OCI-LY3 (cell line): ENCODE results near the gene ST8SIA1.

Experiments used
- H2AFZ ChIP-seq: fragments of 200-600, 300-600 bp; shearing (Covaris generic); 2 replicates; pipeline ENCODE4 v1.6.0; 2014; ENCODE audit warnings: antibody characterized with exemption, low read depth, low read length
- H3K27ac ChIP-seq: fragments of 200-600, 300-600 bp; sonication (generic); 2 replicates; pipeline ENCODE4 v1.5.1; 2014; ENCODE audit warnings: mild to moderate bottlenecking, low read length, moderate library complexity, mixed read lengths
- H3K27me3 ChIP-seq: fragments of 200-600, 300-600 bp; sonication (generic); 2 replicates; pipeline ENCODE4 v1.6.1; 2014; ENCODE audit warnings: low read depth, low read length, mixed read lengths
- H3K36me3 ChIP-seq: fragments of 200-600, 300-600 bp; sonication (generic); replicated peaks from 2 replicates; pipeline ENCODE3; 2014; ENCODE audit warnings: low read depth, low read length, mixed read lengths
- H3K4me1 ChIP-seq: fragments of 300-600, 200-600 bp; sonication (generic); 2 replicates; pipeline ENCODE4 v1.6.1; 2014; ENCODE audit warnings: low read length, mixed read lengths
- H3K4me2 ChIP-seq: fragments of 200-600, 300-600 bp; sonication (generic); 2 replicates; pipeline ENCODE4 v1.6.1; 2014; ENCODE audit warnings: low read length, mixed read lengths
- H3K4me3 ChIP-seq: fragments of 300-600, 200-600 bp; sonication (generic); 2 replicates; pipeline ENCODE4 v1.5.1; 2014; ENCODE audit warnings: antibody characterized with exemption, mild to moderate bottlenecking, low read length, moderate library complexity
- H3K79me2 ChIP-seq: fragments of 300-600, 200-600 bp; shearing (Covaris generic); 2 replicates; pipeline ENCODE4 v1.6.1; 2014; ENCODE audit warnings: mild to moderate bottlenecking, low read length, mixed read lengths
- H3K9ac ChIP-seq: fragments of 300-600, 200-600 bp; shearing (Covaris generic); 2 replicates; pipeline ENCODE4 v1.6.0; 2014; ENCODE audit warnings: mild to moderate bottlenecking, low read length, moderate library complexity
- H3K9me3 ChIP-seq: fragments of 200-600, 300-600 bp; shearing (Covaris generic); 2 replicates; pipeline ENCODE4 v1.6.1; 2014; ENCODE audit warnings: low read length, mixed read lengths; ENCODE audit not compliant: insufficient read depth
- H4K20me1 ChIP-seq: fragments of 200-600, 300-600 bp; sonication (generic); 2 replicates; pipeline ENCODE4 v1.6.1; 2016; ENCODE audit warnings: low read length, mixed read lengths; ENCODE audit not compliant: insufficient read depth
- CTCF ChIP-seq: fragments of 200-600, 300-600 bp; sonication (generic); IDR thresholded peaks from 2 replicates; pipeline ENCODE4 v1.5.1; 2014; ENCODE audit warnings: antibody characterized with exemption, low read length, low read depth
- EZH2phosphoT487 ChIP-seq: fragments of 200-600 bp; shearing (Covaris generic); IDR thresholded peaks from 2 replicates; pipeline ENCODE4 v1.6.1; 2018; ENCODE audit warnings: antibody characterized with exemption, mixed run types, low read depth

Gene ST8SIA1

GRCh38 chr12:22289250-22289649 lies 45.3 kb downstream of the ST8SIA1 start:
- Histone ChIP-seq H3K36me3 (no peaks in the 10 kb centered on the region), H3K27ac (no peak overlapping the region), H4K20me1 (no peaks in the 10 kb centered on the region), H3K9ac (no peak overlapping the region), H3K79me2 (no peaks in the 10 kb centered on the region), H3K4me2 (no peak overlapping the region), H3K4me3 (no peak overlapping the region), H2AFZ (no peak overlapping the region), H3K4me1 (no peaks in the 10 kb centered on the region), H3K9me3 (no peaks in the 10 kb centered on the region), H3K27me3 (no peaks in the 10 kb centered on the region)
- no peak for TF ChIP-seq CTCF
- TF ChIP-seq EZH2phosphoT487: no peak

GRCh38 chr12:22287776-22288621 lies 46.5 kb downstream of the ST8SIA1 start:
- no peak overlapping the region for H3K9ac ChIP-seq
- H3K27me3 ChIP-seq: no peaks in the 10 kb centered on the region
- H3K27ac ChIP-seq: no peak overlapping the region
- H3K4me1 ChIP-seq: no peaks in the 10 kb centered on the region
- no peaks in the 10 kb centered on the region for H3K36me3 ChIP-seq
- no peaks in the 10 kb centered on the region for H3K9me3 ChIP-seq
- no peak overlapping the region for H3K4me2 ChIP-seq
- no peak for TF ChIP-seq CTCF
- TF ChIP-seq EZH2phosphoT487: no peak
- no peak overlapping the region for H2AFZ ChIP-seq
- no peak overlapping the region for H3K4me3 ChIP-seq
- H3K79me2 ChIP-seq: no peaks in the 10 kb centered on the region
- no peaks in the 10 kb centered on the region for H4K20me1 ChIP-seq

- Histone ChIP-seq H3K27me3 (no peaks in the 10 kb centered on the region; the same call in 1 of the 2 replicates), H2AFZ (no peak overlapping the region), H3K79me2 (no peaks in the 10 kb centered on the region), H3K9ac (no peak overlapping the region), H3K4me1 (no peaks in the 10 kb centered on the region), H4K20me1 (no peaks in the 10 kb centered on the region), H3K9me3 (no peaks in the 10 kb centered on the region), H3K4me3 (no peak overlapping the region), H3K36me3 (no peaks in the 10 kb centered on the region), H3K27ac (no peak overlapping the region), H3K4me2 (no peak overlapping the region)
- TF ChIP-seq EZH2phosphoT487: no peak
- no peak for TF ChIP-seq CTCF
Observed at GRCh38 chr12:22287101-22287500, 47.4 kb downstream of the ST8SIA1 start.

- no peaks in the 10 kb centered on the region for H4K20me1 ChIP-seq
- no peak overlapping the region for H3K4me2 ChIP-seq
- TF ChIP-seq EZH2phosphoT487 (no peak), CTCF (no peak)
- H2AFZ ChIP-seq: no peak overlapping the region
- no peak overlapping the region for H3K27ac ChIP-seq
- no peaks in the 10 kb centered on the region for H3K9me3 ChIP-seq
- no peak overlapping the region for H3K4me3 ChIP-seq
- H3K4me1 ChIP-seq: no peaks in the 10 kb centered on the region
- H3K27me3 ChIP-seq: no peaks in the 10 kb centered on the region; the same call in 1 of the 2 replicates
- H3K36me3 ChIP-seq: no peaks in the 10 kb centered on the region
- H3K9ac ChIP-seq: no peak overlapping the region
- no peaks in the 10 kb centered on the region for H3K79me2 ChIP-seq
Observed at GRCh38 chr12:22286569-22286968, 47.9 kb downstream of the ST8SIA1 start.
